GM18517 (cell line): ENCODE data around the gene DARS1.
"Not testable (repeated sequence)": the region's sequence is repeated elsewhere in the genome, so short reads cannot be mapped to it uniquely, and the experiment has no call there.

Experiments
- ATAC-seq: cut with Tn5 transposase; IDR thresholded peaks from one replicate; pipeline ENCODE4 v1.9.1; 2021; ENCODE audit warnings: mild to moderate bottlenecking, moderate library complexity; ENCODE audit not compliant: unreplicated experiment

The DARS1 gene

DNA sequence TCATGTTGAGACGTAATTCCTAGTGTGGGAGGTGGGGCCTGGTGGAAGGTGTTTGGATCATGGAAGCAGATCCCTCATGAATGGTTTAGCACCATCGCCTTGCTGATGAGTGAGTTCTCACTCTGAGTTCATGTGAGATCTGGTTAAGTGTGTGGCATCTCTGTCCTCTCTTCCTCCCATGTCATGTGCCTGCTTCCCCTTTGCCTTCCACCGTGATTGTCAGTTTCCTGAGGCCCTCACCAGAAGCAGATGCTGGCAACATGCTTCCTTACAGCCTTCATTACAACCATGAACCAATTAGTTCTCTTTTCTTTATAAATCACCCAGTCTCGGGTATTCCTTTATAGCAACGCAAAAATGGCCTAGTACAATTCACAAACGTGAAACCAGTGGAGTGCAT, 94.6 kb downstream of the DARS1 start:
- ATAC-seq = no peak

- ATAC-seq = no peak
These were observed 95.3 kb downstream of the DARS1 start for GRCh38 chr2:135890149-135890548.

- ATAC-seq = not testable (repeated sequence)
These were observed 96.8 kb downstream of the DARS1 start for GRCh38 chr2:135888587-135888986.

- ATAC-seq = no peak
These were observed 99.7 kb downstream of the DARS1 start for GRCh38 chr2:135885709-135886108.

GRCh38 chr2:135882415-135882814, 103.0 kb downstream of the DARS1 start:
- no peak for ATAC-seq

DNA sequence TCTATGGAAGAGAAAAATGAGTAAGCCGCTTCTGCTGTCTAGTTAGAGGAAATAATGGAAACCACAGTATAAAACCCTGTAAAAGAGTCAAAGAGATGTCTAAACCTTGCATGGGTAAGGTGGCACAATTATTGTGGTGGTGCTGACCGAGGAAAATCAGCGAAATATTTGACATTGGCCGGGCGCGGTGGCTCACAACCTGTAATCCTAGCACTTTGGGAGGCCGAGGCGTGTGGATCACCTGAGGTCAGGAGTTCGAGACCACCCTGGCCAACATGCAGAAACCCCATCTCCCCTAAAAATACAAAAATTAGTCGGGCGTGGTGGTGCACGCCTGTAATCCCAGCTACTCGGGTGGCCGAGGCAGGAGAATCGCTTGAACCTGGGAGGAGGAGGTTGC, 108.7 kb downstream of the DARS1 start:
- peak; percentile 6 for ATAC-seq

DNA sequence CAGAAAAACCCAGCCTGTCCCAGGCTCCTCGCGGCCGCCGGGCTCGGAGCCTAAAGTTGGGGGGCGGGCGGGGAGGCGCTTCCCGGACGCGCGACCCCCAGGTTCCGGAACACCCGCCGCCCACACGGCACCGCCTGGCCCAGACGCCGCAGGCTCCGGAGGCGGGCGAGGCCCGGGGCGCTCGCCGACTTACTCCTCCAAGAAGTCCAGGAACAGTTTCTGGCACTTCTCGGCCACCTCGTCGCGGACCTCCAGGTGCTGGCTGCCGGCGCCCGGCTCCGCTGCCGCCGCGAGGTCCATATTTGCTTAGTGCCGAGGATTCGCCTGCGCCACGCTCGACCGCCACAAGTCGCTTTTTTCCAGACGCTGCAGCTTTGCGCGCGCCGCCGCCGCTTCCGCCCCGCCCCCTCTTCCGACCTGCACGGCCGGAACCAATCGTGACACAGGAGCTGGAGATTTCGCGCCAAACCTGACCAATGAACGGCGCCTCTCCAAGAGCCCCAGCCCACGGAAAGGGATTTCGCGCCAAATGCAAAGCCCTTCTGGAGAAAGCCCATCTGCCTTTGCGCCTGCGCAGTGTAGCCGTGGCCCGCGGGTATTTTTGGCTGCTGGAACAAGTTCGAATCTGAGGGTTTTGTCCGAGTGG, 109.2 kb downstream of the DARS1 start, which contains the start of gene MCM6:
Gene MCM6 (minus strand): TSS at position 378 of the 646 bp plus-strand sequence. CDS start 78 bp downstream, at position 300.
- ATAC-seq = peak; percentile 76

DNA sequence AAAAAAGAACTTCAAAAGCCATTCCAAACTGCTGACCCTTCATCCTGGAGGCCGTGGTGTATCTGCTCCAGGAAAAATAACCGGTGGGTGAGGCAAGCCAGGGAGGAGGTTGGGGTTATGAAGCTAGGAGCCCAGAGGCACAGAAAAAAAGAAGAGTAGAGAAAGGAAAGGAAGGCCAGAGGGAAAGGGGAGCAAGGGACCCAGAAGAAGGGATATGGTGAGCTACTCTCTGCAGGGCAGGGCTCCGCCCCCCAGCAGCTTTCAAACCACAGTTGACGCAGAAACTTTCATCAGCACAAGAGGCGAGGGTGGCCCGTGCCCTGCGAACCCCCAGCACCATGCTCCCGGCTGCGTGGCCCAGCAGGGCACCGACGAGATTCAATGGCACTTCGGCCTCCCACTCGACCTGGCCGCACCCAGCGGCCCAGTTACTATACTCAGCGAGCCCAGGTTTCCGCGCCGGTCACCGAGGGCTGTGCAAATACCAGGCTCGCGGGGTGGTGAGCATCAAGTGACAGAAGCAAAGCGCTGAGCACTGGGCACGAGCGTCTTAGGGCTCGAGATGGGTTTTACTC, 109.8 kb downstream of the DARS1 start:
- ATAC-seq = peak; percentile 68

- ATAC-seq = no peak
These were observed 110.6 kb downstream of the DARS1 start for GRCh38 chr2:135874777-135875365.

DNA sequence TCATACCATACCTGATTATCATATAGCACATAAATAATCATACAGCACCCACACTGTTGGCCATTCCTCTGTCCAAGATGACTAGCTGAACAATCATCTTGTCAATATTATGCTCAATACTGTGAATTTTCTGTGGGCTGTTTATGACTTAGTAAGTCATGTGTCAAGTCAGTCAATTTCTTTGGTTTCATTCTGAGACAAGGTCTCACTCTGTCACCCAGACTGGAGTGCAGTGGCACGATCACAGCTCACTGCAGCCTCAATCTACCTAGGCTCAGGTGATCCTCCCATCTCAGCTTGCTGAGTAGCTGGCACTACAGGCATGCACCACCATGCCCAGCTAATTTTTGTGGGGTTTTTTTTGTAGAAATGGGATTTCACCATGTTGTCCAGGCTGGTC, 114.9 kb downstream of the DARS1 start:
- ATAC-seq = no peak

DNA sequence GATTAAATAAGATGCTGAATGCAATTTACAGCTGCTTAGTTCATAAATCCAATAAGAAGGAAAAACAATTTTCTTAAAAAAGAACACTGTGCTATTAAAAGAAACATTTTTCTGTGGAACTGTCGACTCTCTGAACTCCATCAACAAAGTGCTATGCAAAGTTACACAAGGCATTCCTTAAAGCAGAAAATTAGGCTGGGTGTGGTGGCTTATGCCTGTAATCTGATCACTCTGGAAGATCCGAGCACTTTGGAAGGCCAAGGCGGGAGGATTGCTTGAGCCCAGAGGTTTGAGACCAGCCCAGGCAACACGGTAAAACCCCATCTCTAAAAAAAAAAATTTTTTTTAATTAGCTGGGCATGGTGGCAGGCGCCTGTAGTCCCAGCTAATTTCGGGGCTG, 122.2 kb downstream of the DARS1 start:
- ATAC-seq = no peak

DNA sequence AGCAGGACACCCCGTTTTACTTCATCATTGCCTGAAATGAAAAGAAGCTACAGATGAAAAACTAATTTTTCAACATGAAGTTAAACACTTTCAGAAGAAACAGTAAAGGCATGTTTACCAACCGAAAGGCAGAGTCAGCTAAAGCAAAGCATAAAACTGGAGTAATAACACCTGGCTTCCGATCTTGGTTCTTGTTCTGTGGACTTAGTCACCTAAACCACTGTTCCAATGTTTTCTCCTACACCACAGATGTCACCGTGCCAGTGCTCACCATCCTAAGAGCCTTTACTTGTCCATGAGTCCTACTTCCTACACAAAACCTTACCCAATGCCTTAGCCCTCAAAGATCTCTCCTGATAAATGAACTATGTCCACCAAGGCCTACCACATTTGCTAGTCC, 122.7 kb downstream of the DARS1 start:
- no peak for ATAC-seq
